ENCODE measurements around the gene MID1.

Gene MID1

DNA sequence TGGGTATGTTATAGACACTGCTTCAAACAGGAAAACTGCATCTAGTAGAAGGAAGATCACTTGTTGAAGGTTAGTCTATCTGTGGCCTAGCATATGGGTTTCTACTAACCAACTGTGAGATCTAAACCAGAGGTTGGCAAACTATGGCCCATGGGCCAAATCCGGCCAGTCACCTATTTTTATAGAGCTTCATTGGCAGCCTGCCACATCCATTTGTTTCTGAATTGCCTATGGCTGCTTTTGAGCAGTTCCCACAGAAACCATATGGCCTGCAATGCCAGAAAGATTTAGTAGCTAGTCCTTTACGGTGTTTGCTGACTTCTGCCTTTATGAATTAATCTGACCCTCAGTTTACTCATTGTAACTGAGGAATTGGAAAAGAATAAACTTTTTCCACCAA is 71.1 kb downstream of the MID1 start:
- DNase-seq (ENCODE audit: insufficient read length, low spot score) (no peak), FAIRE-seq (no peak)
- no peak for TF ChIP-seq POLR2A (IDR thresholded peaks at IDR 0.05; ENCODE audit: low read depth, low read length)

DNA sequence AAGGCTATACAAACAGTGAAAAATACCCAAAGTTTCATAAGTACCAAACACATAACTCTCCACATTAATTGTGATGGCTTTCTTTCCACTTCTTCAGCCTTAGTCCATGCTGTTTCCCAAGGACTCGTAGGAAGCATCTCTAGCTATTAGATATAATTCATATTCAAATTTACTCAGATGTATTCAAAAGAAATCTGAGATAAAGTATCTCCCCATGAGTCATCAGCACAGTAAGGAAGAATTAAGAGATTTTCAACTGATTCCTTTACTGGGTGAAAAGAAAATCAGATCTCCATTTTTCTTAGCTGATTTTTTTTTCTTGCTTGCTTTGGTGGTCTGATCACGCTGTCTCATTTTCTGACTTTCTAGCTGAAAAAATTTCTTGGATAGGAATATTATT is 71.7 kb downstream of the MID1 start:
- FAIRE-seq, result no peak
- DNase-seq (ENCODE audit: insufficient read length, low spot score), result no peak
- no peak for TF ChIP-seq POLR2A (IDR thresholded peaks at IDR 0.05; ENCODE audit: low read depth, low read length)

DNA sequence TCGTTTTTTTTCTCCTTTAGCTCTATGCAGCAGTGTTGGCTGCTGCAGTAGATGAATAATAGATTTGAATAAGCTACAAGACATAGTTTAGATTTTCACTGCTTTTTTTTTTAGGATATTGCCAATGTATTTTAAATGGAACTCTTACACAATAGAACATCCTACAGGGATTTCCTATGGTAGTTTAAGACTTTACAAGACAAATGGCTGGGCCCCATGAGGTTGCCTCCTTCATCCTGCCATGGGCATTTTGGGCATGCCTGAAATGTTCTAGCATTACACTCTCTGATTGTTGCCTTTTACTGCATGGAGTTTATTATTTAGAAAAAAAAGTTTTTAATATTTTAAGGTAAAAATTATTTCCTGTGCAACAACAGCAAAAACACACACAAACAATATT is 74.5 kb downstream of the MID1 start:
- no peak for FAIRE-seq
- no peak for DNase-seq (ENCODE audit: insufficient read length, low spot score)
- TF ChIP-seq POLR2A (IDR thresholded peaks at IDR 0.05; ENCODE audit: low read depth, low read length), result no peak

DNA sequence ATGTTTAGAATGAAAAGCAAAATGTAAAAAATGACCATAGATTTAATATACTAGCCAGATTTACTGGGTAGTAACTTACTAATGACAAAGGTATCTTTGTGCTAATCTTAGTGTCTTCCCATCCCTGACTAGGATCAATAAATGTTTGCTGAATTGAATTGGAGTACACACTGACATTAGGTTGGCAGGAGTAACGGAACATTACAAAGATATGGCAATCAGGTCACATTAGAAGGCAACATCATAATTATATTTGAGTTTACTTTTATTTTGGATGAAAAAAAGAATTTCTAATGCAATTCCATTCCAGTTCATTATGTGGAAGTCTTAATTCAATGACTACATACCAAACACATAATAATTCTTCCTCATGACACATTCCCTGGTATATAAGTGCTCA is 77.8 kb downstream of the MID1 start:
- DNase-seq (ENCODE audit: insufficient read length, low spot score) (no peak), FAIRE-seq (no peak)
- no peak for TF ChIP-seq POLR2A (IDR thresholded peaks at IDR 0.05; ENCODE audit: low read depth, low read length)

DNA sequence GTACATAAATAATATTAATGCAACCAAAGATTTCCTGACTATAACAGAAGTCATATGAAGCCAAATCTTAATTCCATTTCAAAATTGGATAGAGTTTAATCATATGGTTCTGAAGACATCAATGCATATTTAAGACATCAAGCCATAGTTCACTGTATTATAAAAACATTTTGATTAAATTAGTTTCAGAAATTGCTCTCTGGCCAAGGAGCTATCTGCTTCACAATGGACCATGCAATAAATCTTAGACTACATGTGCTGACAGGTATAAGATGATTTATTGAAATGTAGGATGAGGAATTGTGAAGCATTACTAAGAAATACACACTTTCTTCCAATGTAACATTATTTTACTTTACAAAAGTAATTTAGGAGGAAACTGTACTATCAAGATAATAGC is 81.6 kb downstream of the MID1 start:
- DNase-seq (ENCODE audit: insufficient read length, low spot score), result no peak
- no peak for TF ChIP-seq POLR2A (IDR thresholded peaks at IDR 0.05; ENCODE audit: low read depth, low read length)
- FAIRE-seq, result no peak

DNA sequence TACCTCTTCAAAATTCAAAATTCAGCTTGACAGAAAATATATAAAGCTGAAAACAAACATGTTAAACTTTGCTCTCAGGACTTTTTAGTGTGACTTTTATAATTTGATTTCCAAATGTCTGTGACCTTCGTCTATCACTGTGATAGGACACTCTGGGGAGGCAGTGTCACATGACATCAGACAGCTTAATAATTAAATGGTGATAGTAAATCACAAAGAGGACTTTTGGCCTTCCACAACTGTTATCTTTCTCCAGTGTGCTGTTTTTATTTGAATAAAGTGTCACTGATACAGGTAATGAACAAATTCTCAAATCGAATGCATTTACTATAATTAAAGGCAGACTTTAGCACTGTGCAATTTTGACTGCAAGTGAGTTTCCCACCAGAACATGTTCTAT is 83.1 kb downstream of the MID1 start:
- no peak for FAIRE-seq
- TF ChIP-seq POLR2A (IDR thresholded peaks at IDR 0.05; ENCODE audit: low read depth, low read length), result no peak
- no peak for DNase-seq (ENCODE audit: insufficient read length, low spot score)

DNA sequence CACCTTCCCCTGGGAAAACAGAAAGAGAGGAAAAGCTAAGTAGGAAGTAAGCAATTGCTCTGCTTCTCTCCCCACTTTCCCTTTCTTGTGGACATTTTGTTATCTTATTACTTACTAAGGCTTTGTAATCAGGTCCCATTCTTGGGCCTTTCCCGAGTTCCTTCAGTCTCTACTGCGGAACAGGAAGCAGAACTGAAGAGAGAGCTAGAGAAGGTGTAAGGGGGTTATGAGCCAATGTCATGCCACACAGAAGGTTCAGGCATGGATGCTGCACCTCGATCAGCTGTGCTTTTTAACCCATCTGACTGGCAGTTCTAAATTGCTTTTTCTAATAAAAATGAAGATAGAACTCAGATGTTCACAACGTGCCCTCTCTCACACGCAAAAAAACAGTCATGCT is 83.6 kb downstream of the MID1 start:
- DNase-seq (ENCODE audit: insufficient read length, low spot score), result no peak
- no peak for TF ChIP-seq POLR2A (IDR thresholded peaks at IDR 0.05; ENCODE audit: low read depth, low read length)
- FAIRE-seq, result no peak

DNA sequence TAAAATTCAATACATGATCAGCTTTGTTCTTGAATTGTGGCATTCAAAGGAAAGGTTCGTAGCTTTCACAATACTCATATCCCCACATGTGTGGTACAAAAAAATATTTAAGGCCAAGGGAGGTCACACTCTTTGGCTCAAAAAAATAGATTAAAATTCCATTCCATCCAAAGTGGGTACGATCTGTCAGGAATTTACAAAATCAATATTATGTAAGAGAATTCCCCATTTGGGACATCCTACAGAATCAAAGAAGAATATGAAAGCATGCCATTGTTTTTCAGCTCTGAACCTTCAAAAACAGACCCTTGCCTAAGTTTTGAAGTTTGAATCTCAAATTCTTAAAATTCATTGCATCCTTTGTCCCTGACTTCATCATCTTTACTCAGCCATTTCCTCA is 85.8 kb downstream of the MID1 start:
- FAIRE-seq, result no peak
- no peak for DNase-seq (ENCODE audit: insufficient read length, low spot score)
- no peak for TF ChIP-seq POLR2A (IDR thresholded peaks at IDR 0.05; ENCODE audit: low read depth, low read length)

DNA sequence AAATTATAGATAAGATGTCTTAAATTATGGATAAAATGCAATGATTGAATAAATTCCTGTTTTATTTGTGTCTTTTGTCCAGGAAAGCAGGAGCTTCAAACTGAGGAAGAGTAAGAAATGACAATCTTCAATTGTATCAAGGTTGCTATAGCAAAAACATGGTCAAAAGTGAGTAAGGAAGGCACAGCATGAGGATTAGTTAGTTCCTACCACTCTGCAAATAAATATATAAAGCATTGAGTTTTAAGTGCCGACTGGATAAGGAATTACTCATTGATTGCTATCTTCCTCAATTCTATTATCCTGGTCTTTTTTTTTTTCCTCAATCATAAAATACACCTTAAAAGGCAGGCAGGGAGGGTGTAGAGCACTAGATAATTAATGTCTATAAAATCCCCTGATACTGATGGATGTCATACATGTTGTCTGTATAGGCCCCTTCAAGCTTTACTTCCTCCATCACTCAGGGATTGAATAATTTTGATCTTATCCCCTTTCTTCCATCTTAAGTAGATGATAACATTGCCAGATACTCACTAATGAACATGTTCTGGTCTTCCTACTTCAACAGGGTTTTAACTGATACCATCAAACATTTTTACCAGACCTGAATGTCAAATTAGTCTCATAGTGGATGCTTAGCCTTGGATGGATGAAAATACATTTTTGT is 86.6 kb downstream of the MID1 start:
- no peak for TF ChIP-seq POLR2A (IDR thresholded peaks at IDR 0.05; ENCODE audit: low read depth, low read length)
- no peak for FAIRE-seq
- no peak for DNase-seq (ENCODE audit: insufficient read length, low spot score)

DNA sequence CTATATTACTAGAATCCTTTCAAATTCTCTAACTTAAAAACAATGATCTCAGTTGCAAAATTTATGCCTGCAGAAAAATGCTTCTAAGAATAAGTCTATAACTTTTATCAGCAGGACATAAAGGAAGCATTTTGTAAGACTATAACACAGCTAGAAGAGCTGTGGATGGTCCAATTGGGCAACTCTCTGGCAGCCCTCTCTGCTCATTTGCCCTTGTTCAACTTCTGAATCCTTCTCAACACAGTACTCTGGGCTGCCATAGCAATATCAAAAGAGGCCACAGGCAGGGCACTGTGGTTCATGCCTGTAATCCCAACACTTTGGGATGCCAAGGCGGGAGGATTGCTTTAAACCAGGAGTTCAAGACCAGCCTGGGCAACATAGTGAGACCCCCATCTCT is 88.5 kb downstream of the MID1 start:
- DNase-seq (ENCODE audit: insufficient read length, low spot score), result no peak
- TF ChIP-seq POLR2A (IDR thresholded peaks at IDR 0.05; ENCODE audit: low read depth, low read length), result no peak
- no peak for FAIRE-seq

DNA sequence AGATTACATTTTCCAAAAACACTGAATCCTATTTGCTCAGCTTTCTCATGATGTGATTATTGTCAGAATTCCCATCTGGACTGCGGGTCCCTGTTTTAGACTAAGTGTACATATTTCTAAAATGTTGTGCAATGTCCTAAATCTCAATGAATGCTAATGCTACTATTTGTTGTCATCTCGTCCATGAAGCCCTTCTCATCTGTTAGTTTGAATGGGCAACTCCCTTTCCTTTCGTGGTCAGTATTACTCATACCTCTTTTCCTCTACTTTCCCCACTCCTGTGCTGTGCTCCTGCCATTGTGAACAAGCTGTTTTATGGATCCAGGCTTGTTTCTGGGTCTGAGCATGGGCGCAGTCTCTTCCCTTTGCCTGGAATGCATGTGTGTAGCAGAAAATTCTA is 91.0 kb downstream of the MID1 start:
- FAIRE-seq, result no peak
- DNase-seq (ENCODE audit: insufficient read length, low spot score), result no peak
- TF ChIP-seq POLR2A (IDR thresholded peaks at IDR 0.05; ENCODE audit: low read depth, low read length), result no peak

DNA sequence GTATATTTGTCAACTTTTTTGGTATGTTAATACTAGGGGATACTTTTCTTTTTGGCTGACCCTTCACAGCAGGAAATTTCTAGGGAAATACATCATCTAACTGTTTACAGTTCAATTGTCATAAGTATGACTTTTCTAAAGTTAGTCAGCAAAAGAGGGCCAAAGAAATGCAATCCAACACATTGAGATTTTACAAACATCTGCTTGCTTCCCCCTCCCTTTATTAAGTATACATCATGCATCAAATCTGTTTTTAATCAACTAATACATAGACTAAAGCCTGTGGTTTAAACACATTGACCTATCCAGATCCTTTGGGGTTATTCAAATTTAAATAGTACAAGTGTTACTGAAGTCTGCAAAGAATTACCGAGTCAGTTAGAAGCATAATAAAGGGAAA is 93.9 kb downstream of the MID1 start:
- DNase-seq (ENCODE audit: insufficient read length, low spot score), result no peak
- FAIRE-seq, result no peak
- no peak for TF ChIP-seq POLR2A (IDR thresholded peaks at IDR 0.05; ENCODE audit: low read depth, low read length)

DNA sequence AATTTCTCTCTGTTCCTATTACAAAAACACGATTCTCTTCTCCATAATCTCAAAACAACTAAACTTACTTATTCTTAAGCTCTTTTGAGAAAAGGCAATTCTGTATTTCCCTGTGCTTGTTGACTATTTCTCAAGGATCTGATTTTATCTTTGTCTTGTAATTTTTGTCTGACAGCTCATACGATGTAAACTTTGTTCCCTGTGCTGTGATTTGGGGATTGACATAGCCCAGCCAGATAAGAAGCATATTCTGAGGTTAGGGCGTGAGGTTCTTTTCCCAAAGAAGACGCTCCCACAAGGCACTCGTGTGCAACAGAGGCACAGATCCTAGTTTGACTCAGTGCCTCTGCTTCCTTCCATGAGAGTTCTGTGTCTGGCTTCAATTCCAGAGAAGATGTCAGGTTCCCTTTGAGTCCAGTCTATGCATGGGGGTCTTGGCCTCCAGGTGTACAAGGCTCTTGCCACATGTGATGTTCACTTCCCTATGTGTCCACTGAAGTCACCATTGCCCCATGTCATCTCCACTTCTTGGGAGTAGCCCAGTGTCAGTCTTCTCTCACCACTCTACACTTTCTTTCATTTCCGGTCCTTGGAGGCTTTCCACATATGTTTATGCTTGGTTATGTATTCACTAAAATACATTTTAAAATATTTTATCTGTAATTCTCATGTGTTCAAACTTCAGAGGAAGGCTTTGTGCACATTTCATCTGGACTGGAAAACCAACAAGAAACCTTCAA is 94.8 kb downstream of the MID1 start:
- DNase-seq (ENCODE audit: insufficient read length, low spot score) (no peak), FAIRE-seq (no peak)
- no peak for TF ChIP-seq POLR2A (IDR thresholded peaks at IDR 0.05; ENCODE audit: low read depth, low read length)

DNA sequence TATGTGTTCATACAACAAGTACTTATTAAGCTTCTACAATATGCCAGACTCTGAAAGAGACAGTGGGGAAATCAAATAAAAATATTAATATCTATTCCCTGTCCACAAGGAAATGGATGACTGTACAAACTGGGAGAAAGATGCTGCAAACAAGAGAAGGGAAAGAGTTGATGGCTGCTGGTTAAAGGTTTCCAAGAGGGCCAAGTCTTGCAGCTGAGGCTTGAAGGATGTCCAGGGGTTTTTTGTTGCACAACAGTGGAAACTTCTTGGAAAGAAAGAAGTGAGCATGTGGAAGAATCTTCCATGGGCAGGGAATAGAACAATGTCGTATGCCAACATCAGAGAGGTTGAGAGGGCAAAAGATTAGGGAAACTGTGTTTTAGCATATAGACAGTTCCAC is 95.8 kb downstream of the MID1 start:
- no peak for TF ChIP-seq POLR2A (IDR thresholded peaks at IDR 0.05; ENCODE audit: low read depth, low read length)
- FAIRE-seq (no peak), DNase-seq (ENCODE audit: insufficient read length, low spot score) (no peak)

DNA sequence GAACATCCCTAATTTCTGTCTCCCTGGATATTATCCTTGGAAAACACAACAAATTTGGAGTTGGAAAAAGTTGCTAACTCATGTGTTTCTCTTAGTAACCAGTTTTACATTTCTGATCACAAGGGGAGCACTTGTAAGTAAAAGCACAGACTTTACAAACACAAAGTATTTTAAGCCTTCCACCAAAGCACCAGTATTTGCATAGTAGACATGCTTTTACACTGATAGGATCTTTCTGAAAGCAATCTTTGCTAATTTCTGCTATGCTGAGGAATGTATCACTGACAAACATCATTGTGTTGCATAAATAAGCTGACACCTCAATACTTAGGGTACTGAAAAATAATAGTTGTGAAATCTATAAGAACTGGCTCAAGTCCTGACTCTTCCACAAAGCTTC is 100.6 kb downstream of the MID1 start:
- FAIRE-seq, result no peak

More for the DNA sequence above, 100.6 kb downstream of the MID1 start:
- no peak for DNase-seq (ENCODE audit: insufficient read length, low spot score)
- TF ChIP-seq POLR2A (IDR thresholded peaks at IDR 0.05; ENCODE audit: low read depth, low read length), result no peak
